IMR-90 (cell line): Measurements from ENCODE around the gene EDA.

ENCODE experiments used
- BHLHE40 ChIP-seq: fragments of 150-350 bp; IDR thresholded peaks from 2 replicates; pipeline ENCODE4 v1.6.1; 2016; ENCODE audit warnings: mild to moderate bottlenecking, low read depth, low read length
- CEBPB ChIP-seq: IDR thresholded peaks from 2 replicates; pipeline ENCODE4 v1.6.1; 2012; ENCODE audit warnings: low read depth, low read length, improper control_type of control experiment
- CTCF ChIP-seq: conservative IDR thresholded peaks from 2 replicates; pipeline ENCODE4 v1.5.1; 2012; ENCODE audit warnings: mild to moderate bottlenecking, low read depth, low read length, improper control_type of control experiment
- ELK1 ChIP-seq: fragments of 150-350 bp; IDR thresholded peaks from 2 replicates; pipeline ENCODE4 v1.6.1; 2016; ENCODE audit warnings: low read depth, mild to moderate bottlenecking, low read length, moderate library complexity, borderline replicate concordance
- FOS ChIP-seq: fragments of 150-350 bp; IDR thresholded peaks from 2 replicates; pipeline ENCODE4 v1.6.1; 2016; ENCODE audit warnings: low read depth, low read length
- MXI1 ChIP-seq: IDR thresholded peaks from 2 replicates; pipeline ENCODE4 v1.6.1; 2012; ENCODE audit warnings: low read depth, mild to moderate bottlenecking, low read length, moderate library complexity, borderline replicate concordance
- POLR2A ChIP-seq: IDR thresholded peaks from 2 replicates; pipeline ENCODE4 v1.6.1; 2012; ENCODE audit warnings: mild to moderate bottlenecking, low read depth, low read length
- RAD21 ChIP-seq: IDR thresholded peaks from 2 replicates; pipeline ENCODE4 v1.6.1; 2012; ENCODE audit warnings: low read length, improper control_type of control experiment
- RFX5 ChIP-seq: IDR thresholded peaks from 2 replicates; pipeline ENCODE4 v1.8.0; 2012; ENCODE audit warnings: low read depth, mild to moderate bottlenecking, low read length, moderate library complexity
- USF2 ChIP-seq: fragments of 150-350 bp; IDR thresholded peaks from 2 replicates; pipeline ENCODE4 v1.6.1; 2017; ENCODE audit warnings: mild to moderate bottlenecking, antibody characterized with exemption, low read length, low read depth

DNA sequence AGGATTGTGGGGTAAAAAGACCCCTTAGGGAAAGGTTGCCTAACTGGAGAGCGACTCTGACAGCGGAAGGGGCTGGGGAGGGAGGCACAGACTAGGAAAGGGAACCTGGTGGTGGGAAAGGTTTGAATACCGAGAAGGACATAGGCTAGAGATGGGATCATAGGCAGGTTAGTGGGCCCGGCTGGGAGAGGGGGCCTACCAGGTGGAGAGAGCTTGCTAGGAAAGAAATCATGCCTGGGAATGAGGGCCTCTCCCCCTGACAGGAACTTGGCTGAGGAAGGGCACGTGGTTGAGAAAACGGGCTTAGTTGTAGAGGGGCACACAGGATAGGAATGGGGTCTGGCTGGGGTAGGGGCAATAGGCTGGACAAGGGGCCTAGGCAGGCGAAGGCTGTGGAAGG is 450.7 kb downstream of the EDA start:
- no peak for TF ChIP-seq CTCF
- TF ChIP-seq FOS = no peak
- TF ChIP-seq POLR2A = no peak
- TF ChIP-seq RFX5 = no peak
- TF ChIP-seq ELK1 = no peak
- TF ChIP-seq USF2 = no peak
- TF ChIP-seq RAD21 = no peak
- no peak for TF ChIP-seq MXI1
- TF ChIP-seq BHLHE40 = no peak
- TF ChIP-seq CEBPB = no peak
